Upper lobe of left lung (tissue), 4 donors: ENCODE results near the gene CSE1L.

Experiments used
- EP300 ChIP-seq, 4 donors: sonication (generic); formaldehyde crosslinking; IDR thresholded peaks; one replicate each; pipeline ENCODE4 v1.5.1; 2017; ENCODE audit warnings: antibody characterized with exemption in 4 of 4, control low read depth in 2 of 4
- POLR2A ChIP-seq, 4 donors: fragments of 450-650 bp; IDR thresholded peaks; one replicate each; pipeline ENCODE4 v1.5.1; 2016 to 2017; ENCODE audit warnings: antibody characterized with exemption in 4 of 4, mild to moderate bottlenecking in 2 of 4
- POLR2AphosphoS5 ChIP-seq, 2 donors: sonication (generic); formaldehyde crosslinking; IDR thresholded peaks; one replicate each; pipeline ENCODE4 v1.5.1; 2017; ENCODE audit warnings: antibody characterized with exemption in 2 of 2
- TF ChIP-seq, protein P1 (sequence below), 6 experiments: fragments of 450-650 bp in 4 of 6; fragments of 200-600 bp in 2 of 6; sonication (generic) in 2 of 6; IDR thresholded peaks; one replicate each; pipeline ENCODE4 v1.5.1; 2016 to 2019; ENCODE audit warnings: antibody characterized with exemption in 6 of 6

DNA sequence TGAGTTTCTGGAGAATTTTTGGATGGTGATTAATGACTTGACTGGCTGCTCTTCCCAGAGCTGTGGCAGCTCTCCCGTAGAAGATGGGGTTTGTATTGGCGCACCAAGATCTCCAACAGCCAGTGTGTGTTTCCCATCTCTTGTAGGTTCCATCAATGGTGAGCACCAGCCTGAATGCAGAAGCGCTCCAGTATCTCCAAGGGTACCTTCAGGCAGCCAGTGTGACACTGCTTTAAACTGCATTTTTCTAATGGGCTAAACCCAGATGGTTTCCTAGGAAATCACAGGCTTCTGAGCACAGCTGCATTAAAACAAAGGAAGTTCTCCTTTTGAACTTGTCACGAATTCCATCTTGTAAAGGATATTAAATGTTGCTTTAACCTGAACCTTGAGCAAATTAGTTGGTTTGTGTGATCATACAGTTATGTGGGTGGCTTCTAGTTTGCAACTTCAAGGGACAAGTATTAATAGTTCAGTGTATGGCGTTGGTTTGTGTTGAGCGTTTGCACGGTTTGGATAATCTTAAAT, 50.2 kb downstream of the CSE1L start:
- TF ChIP-seq POLR2AphosphoS5 (IDR thresholded peaks at IDR 0.05) (no peak), EP300 (IDR thresholded peaks at IDR 0.05) (no peak), POLR2A (IDR thresholded peaks at IDR 0.05) (no peak)
- TF ChIP-seq, protein P1, sequence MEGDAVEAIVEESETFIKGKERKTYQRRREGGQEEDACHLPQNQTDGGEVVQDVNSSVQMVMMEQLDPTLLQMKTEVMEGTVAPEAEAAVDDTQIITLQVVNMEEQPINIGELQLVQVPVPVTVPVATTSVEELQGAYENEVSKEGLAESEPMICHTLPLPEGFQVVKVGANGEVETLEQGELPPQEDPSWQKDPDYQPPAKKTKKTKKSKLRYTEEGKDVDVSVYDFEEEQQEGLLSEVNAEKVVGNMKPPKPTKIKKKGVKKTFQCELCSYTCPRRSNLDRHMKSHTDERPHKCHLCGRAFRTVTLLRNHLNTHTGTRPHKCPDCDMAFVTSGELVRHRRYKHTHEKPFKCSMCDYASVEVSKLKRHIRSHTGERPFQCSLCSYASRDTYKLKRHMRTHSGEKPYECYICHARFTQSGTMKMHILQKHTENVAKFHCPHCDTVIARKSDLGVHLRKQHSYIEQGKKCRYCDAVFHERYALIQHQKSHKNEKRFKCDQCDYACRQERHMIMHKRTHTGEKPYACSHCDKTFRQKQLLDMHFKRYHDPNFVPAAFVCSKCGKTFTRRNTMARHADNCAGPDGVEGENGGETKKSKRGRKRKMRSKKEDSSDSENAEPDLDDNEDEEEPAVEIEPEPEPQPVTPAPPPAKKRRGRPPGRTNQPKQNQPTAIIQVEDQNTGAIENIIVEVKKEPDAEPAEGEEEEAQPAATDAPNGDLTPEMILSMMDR (IDR thresholded peaks at IDR 0.05) = no peak
